ENCODE data around the gene ANAPC1.

GRCh38 chr2:111904726-111905474 is 20.9 kb upstream of the ANAPC1 start:
- TF ChIP-seq POLR2A (IDR thresholded peaks at IDR 0.05), result no peak
- TF ChIP-seq, protein P1, sequence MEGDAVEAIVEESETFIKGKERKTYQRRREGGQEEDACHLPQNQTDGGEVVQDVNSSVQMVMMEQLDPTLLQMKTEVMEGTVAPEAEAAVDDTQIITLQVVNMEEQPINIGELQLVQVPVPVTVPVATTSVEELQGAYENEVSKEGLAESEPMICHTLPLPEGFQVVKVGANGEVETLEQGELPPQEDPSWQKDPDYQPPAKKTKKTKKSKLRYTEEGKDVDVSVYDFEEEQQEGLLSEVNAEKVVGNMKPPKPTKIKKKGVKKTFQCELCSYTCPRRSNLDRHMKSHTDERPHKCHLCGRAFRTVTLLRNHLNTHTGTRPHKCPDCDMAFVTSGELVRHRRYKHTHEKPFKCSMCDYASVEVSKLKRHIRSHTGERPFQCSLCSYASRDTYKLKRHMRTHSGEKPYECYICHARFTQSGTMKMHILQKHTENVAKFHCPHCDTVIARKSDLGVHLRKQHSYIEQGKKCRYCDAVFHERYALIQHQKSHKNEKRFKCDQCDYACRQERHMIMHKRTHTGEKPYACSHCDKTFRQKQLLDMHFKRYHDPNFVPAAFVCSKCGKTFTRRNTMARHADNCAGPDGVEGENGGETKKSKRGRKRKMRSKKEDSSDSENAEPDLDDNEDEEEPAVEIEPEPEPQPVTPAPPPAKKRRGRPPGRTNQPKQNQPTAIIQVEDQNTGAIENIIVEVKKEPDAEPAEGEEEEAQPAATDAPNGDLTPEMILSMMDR (IDR thresholded peaks at IDR 0.05), result no peak

Measured in gastroesophageal sphincter (tissue), 3 donors.